Heart right ventricle (tissue), 16 donors: ENCODE data around the gene IMMP2L. TPM values are rescaled to one million over a fixed set of nuclear protein-coding genes. Genes with fewer than 3 reads are reported as not detected.

Experiments used
- ATAC-seq, 8 donors: fragments of 200-7000 bp; cut with Tn5 transposase; one replicate each; pipeline ENCODE4 v1.9.1; 2020; ENCODE audit warnings: mild to moderate bottlenecking in 8 of 8, moderate library complexity in 8 of 8, moderate number of reproducible peaks in 1 of 8
- DNase-seq, 2 donors: peaks; one replicate each; pipeline ENCODE4 v3.0.0-alpha.2; 2020
- H3K27ac ChIP-seq, 10 donors: fragments of 200-600 bp; sonication (generic) in 2 of 10; one replicate each; pipeline versions ENCODE4 v1.5.0 to v1.8.0; 2020 to 2022; ENCODE audit warnings: mild to moderate bottlenecking in 3 of 10
- H3K27me3 ChIP-seq, 7 donors: fragments of 200-600 bp; one replicate each; pipeline ENCODE4 v1.8.0; 2021 to 2022; ENCODE audit warnings: mild to moderate bottlenecking in 2 of 7
- H3K36me3 ChIP-seq, 9 donors: fragments of 200-600 bp; sonication (generic) in 1 of 9; one replicate each; pipeline versions ENCODE4 v1.5.0 to v1.8.0; 2020 to 2022; ENCODE audit warnings: mild to moderate bottlenecking in 2 of 9
- H3K4me1 ChIP-seq, 9 donors: fragments of 200-600 bp; sonication (generic) in 1 of 9; one replicate each; pipeline versions ENCODE4 v1.5.0 to v1.8.0; 2020 to 2022; ENCODE audit warnings: mild to moderate bottlenecking in 4 of 9
- H3K4me3 ChIP-seq, 10 donors: fragments of 200-600 bp; sonication (generic) in 2 of 10; one replicate each; pipeline versions ENCODE4 v1.5.0 to v1.8.0; 2020 to 2022; ENCODE audit warnings: mild to moderate bottlenecking in 7 of 10, moderate library complexity in 2 of 10
- H3K9me3 ChIP-seq, 11 donors: fragments of 200-600 bp in 10 of 11; sonication (generic) in 2 of 11; one replicate each; pipeline versions ENCODE4 v1.5.0 to v1.8.0; 2013 to 2022; ENCODE audit warnings: mild to moderate bottlenecking in 2 of 11, control low read depth in 1 of 11, moderate library complexity in 1 of 11
- WGBS, 2 donors: extraction: QIAGEN DNeasy Blood & Tissue Kit; methylation state at CpG; one replicate each; pipeline ENCODE4 v1.1.7; 2013; ENCODE audit warnings: inconsistent platforms in 1 of 2; 5-methylcytosine and 5-hydroxymethylcytosine counted together
- intact Hi-C, 10 donors: fragments of 100-400 bp; cut with DNase I; formaldehyde crosslinking; loops; one replicate each; pipeline versions ENCODE4 v1.11.1 to v1.14.2; 2022
- polyA plus RNA-seq, 2 donors: library from polyadenylated mRNA; stranded (reverse); fragments of 200-250 nt; gene quantifications; one replicate each; pipeline ENCODE4 v1.2.3, GENCODE V29; 2013
- total RNA-seq, 10 donors: library from RNA; stranded (reverse); fragmentation: NEBNext Ultra II Directional in 3 of 10; extraction: Animal tissue kit (Norgen Biotek cat#: 25700) in 3 of 10; gene quantifications; one replicate each; pipeline versions ENCODE4 v1.2.1 to v1.2.4, GENCODE V29; 2021 to 2023
- TF ChIP-seq, protein P1 (sequence below), 9 donors: fragments of 200-600 bp; sonication (generic) in 2 of 9; IDR thresholded peaks; one replicate each; pipeline versions ENCODE4 v1.5.0 to v1.8.0; 2021 to 2022; ENCODE audit warnings: antibody characterized with exemption in 9 of 9, mild to moderate bottlenecking in 5 of 9, moderate library complexity in 1 of 9
- donor health status: Arrhythmogenic right ventricular cardiomyopathy.
- donor health status: ischemic (EF 13 %, LVEDD 7.1; RV severe dilation, severe dysfunction).
- donor health status: healthy with polysubstance abuse.
- donor health status: DM: no; HTN: yes; CAD: no.
- donor health status: DM: no; HTN: no; CAD: no.
- donor health status: ischemic (EF 25% LVEDD 6.9; RV normal size, moderate dysfunction).
- donor health status: ischemic (EF 25% LVEDD 5.7; RV mildly dilated, moderate dysfunction).
- donor health status: healthy.
- donor health status: DM: yes; HTN: yes; CAD: no.
- donor health status: Ischemic cardiomyopathy.
- donor health status: ischemic (EF 35%, LVEDD 5.7; RV mildly dilated, moderate dysfunction).
- donor health status: nonischemic (EF 11% LVEDD 7.7; RV severe dilation, severe dysfunction).
- donor health status: DM: yes; HTN: yes; CAD: no.
- donor health status: PGD.
- donor health status: ischemic (EF 29% LVEDD 5.4; RV normal size, mild dysfunction).
- donor health status: nonischemic (EF 23%, LVEDD 6.1; RV moderate dilation, normal function).

Gene IMMP2L
- total and polyA plus RNA-seq, 12 donors = 4.3 to 20.8 (median 17.3) TPM

DNA sequence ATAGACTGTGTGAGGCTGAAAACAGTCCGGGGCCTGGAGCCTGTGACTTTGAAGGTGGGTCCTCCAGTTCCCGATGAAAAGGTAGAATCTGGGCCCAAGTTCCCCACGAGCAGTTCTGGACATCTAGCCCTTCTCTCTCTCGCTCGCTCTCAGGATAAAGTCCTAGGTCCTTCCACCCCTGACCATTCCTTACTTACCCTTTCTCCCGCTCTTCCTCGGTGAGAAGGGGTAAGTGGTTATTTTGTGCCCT lies 713 bp downstream of the IMMP2L start:
- H3K27me3 ChIP-seq = no peaks in the 10 kb centered on the region
- H3K27ac ChIP-seq = peak overlapping the region in 9 of 10 donors; percentile 80 to 94 (median 90)
- peaks cover 6 to 24% (median 17%) of the 10 kb centered on the region in 9 donors for H3K4me1 ChIP-seq
- WGBS, 2 donors = 12 to 13% methylated on average over 7 of the region's 7 CpGs
- peak in 5 of 8 donors; percentile 1 to 12 (median 8) for ATAC-seq
- H3K36me3 ChIP-seq = peaks cover 0 to 19% (median 0%) of the 10 kb centered on the region in 9 donors
- H3K4me3 ChIP-seq = peak overlapping the region; percentile 73 to 95 (median 83)
- intact Hi-C loops = loop anchor here in 3 of 10 donors (5.0 to 10.0 kb wide), 4 partner anchors 173 to 893 kb away; partner anchors contain the start of genes IFRD1 (in 1 of the 3) and LRRN3 (in 1 of the 3)
- TF ChIP-seq, protein P1, sequence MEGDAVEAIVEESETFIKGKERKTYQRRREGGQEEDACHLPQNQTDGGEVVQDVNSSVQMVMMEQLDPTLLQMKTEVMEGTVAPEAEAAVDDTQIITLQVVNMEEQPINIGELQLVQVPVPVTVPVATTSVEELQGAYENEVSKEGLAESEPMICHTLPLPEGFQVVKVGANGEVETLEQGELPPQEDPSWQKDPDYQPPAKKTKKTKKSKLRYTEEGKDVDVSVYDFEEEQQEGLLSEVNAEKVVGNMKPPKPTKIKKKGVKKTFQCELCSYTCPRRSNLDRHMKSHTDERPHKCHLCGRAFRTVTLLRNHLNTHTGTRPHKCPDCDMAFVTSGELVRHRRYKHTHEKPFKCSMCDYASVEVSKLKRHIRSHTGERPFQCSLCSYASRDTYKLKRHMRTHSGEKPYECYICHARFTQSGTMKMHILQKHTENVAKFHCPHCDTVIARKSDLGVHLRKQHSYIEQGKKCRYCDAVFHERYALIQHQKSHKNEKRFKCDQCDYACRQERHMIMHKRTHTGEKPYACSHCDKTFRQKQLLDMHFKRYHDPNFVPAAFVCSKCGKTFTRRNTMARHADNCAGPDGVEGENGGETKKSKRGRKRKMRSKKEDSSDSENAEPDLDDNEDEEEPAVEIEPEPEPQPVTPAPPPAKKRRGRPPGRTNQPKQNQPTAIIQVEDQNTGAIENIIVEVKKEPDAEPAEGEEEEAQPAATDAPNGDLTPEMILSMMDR (IDR thresholded peaks at IDR 0.05) = no peak
- no peak for DNase-seq
- H3K9me3 ChIP-seq = no peaks in the 10 kb centered on the region

DNA sequence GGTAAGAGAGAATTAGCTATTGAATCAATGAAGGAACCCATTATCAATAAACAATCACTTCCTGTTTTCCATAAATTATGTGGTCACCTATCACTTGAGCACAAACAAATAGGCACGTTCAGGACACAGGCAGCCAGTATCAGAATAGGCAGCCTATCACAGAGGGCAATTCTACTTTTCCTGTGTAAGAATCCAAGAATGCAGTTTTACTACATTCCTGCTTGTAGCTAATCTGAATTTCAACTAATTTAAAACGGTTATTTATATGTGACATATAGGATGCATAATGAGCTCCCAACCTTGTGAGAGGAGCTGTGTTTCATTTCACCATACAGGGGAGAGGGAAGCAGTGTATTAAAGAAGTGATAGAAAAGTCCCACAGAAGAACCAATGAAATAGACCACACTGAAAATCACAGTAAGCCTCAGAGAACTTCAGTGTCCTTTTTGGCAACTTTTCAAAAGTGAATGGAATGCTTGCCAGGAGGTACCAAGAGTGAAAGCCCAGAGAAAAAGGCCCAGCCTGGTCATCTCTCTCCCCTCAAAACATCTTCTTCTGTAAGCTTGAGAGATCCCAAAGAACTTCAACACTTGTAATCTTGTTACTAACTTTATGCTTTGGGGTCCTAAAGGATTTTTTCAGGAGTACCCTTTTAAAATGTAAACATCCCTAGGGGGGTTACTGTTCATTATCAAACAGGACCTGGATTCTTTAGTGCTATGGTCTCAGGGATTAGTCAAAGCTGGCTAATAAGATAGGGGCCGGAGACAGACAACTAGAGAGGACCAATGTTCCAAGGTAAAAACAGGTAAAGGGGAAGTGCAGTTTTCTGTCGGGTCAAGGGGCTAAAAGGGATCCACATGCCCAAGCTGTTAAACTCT lies 1.3 kb downstream of the IMMP2L start:
- no peak for DNase-seq
- peaks cover 0 to 19% (median 0%) of the 10 kb centered on the region in 9 donors for H3K36me3 ChIP-seq
- WGBS, 2 donors = 30 to 32% methylated on average over 4 of the region's 4 CpGs
- peak in 1 of 8 donors; percentile 3 for ATAC-seq
- intact Hi-C loops = loop anchor here in 3 of 10 donors (5.0 to 10.0 kb wide), 4 partner anchors 174 to 894 kb away; partner anchors contain the start of genes IFRD1 (in 1 of the 3) and LRRN3 (in 1 of the 3)
- peak overlapping the region in 5 of 10 donors; percentile 80 to 90 (median 87) for H3K27ac ChIP-seq
- H3K4me1 ChIP-seq = peaks cover 6 to 24% (median 17%) of the 10 kb centered on the region in 9 donors
- no peaks in the 10 kb centered on the region for H3K27me3 ChIP-seq
- peak overlapping the region in 9 of 10 donors; percentile 73 to 89 (median 82) for H3K4me3 ChIP-seq
- TF ChIP-seq, protein P1 (IDR thresholded peaks at IDR 0.05) = no peak
- no peaks in the 10 kb centered on the region for H3K9me3 ChIP-seq

DNA sequence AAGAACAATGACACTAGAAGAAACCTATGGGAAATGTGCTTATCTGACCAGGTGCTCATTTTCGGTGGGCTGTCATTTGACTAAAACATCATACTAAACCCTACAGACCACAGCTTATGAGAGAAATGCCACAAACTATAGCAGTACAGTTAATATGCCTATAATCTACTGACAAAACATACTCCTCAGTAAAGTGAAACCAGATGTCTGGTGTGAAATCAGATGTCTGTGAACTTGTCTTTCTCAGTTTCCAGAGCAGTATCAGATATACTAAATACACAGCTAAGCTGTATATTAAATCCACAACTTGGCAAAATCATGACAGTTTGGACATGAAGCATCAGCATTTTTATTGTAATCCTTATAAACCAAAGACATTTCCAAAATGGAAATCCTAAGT lies 3.3 kb downstream of the IMMP2L start:
- Histone ChIP-seq H3K27me3 (no peaks in the 10 kb centered on the region), H3K4me1 (peaks cover 6 to 24% (median 17%) of the 10 kb centered on the region in 9 donors), H3K36me3 (peaks cover 0 to 35% (median 6%) of the 10 kb centered on the region in 9 donors), H3K9me3 (no peaks in the 10 kb centered on the region), H3K4me3 (no peak overlapping the region), H3K27ac (no peak overlapping the region)
- no peak for ATAC-seq
- intact Hi-C loops = no loop called here
- 89 to 94% methylated on average over 1 of the region's 1 CpG for WGBS, 2 donors
- TF ChIP-seq, protein P1 (IDR thresholded peaks at IDR 0.05) = no peak
- DNase-seq = no peak

DNA sequence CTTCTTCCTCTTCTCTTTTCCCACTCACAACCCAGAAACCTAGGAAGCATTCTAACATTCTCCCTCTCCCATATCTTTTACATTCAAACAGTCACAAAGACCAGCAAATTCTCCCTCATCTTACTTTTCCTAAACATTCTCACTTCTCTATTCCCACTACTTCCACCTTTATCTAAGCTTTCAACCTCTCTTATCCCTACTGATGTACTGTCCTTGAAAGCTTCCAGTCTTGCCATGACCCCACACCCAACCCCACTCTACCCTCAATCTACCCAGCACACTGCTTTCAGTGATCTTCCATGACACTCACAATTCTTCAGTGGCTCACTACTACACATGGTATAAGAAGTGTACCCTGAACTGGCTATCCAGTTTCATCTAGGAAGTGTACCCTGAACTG lies 5.3 kb downstream of the IMMP2L start:
- no peak overlapping the region for H3K27ac ChIP-seq
- peaks cover 0 to 47% (median 6%) of the 10 kb centered on the region in 9 donors for H3K36me3 ChIP-seq
- H3K4me1 ChIP-seq = peaks cover 6 to 19% (median 14%) of the 10 kb centered on the region in 9 donors
- TF ChIP-seq, protein P1 (IDR thresholded peaks at IDR 0.05) = no peak
- H3K4me3 ChIP-seq = no peak overlapping the region
- DNase-seq = no peak
- no peaks in the 10 kb centered on the region for H3K27me3 ChIP-seq
- ATAC-seq = no peak
- no peaks in the 10 kb centered on the region for H3K9me3 ChIP-seq
- intact Hi-C loops = no loop called here
